ENCODE data around the gene PRKD1.
A peak's percentile ranks its signal among the peaks of the same experiment; 100 is the strongest.

PRKD1 gene

DNA sequence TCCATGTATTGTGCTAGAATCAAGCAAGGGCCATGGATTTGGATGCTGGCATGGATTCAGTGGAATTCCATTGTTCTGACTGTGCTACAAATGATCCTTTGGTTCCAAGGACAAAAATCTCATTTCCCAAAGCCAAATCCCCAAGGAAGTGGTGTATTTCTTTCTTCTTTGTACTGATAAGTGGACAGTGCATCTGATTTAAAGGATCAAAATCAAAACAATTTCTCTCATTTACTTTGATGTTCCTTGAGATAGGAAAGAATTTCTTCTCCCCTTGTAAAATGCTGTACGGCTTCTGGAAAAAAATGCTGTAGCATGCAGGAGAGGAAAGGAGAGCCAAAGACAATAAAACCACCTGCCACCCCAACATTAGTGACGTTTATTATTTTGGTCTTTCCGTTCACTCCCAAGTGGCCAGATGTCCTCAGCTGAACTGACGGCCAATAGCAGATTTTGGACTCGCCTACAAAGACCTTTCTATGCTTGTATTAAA is 185.7 kb downstream of the PRKD1 start:
- no peaks in the 10 kb centered on the region for H3K79me2 ChIP-seq (ENCODE audit: low read length)
- H3K36me3 ChIP-seq (replicated peaks; ENCODE audit: low read depth, low read length) = no peaks in the 10 kb centered on the region
- no peaks in the 10 kb centered on the region for H4K20me1 ChIP-seq (ENCODE audit: insufficient read depth, low read length)
- H3K4me1 ChIP-seq (ENCODE audit: low read length) = peaks cover 19% of the 10 kb centered on the region
- TF ChIP-seq, protein P1, sequence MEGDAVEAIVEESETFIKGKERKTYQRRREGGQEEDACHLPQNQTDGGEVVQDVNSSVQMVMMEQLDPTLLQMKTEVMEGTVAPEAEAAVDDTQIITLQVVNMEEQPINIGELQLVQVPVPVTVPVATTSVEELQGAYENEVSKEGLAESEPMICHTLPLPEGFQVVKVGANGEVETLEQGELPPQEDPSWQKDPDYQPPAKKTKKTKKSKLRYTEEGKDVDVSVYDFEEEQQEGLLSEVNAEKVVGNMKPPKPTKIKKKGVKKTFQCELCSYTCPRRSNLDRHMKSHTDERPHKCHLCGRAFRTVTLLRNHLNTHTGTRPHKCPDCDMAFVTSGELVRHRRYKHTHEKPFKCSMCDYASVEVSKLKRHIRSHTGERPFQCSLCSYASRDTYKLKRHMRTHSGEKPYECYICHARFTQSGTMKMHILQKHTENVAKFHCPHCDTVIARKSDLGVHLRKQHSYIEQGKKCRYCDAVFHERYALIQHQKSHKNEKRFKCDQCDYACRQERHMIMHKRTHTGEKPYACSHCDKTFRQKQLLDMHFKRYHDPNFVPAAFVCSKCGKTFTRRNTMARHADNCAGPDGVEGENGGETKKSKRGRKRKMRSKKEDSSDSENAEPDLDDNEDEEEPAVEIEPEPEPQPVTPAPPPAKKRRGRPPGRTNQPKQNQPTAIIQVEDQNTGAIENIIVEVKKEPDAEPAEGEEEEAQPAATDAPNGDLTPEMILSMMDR (IDR thresholded peaks at IDR 0.05; ENCODE audit: low read depth, low read length) = no peak
- TF ChIP-seq EZH2phosphoT487 (IDR thresholded peaks at IDR 0.05; ENCODE audit: low read depth) = no peak
- H3K27me3 ChIP-seq (ENCODE audit: low read depth, low read length) = no peaks in the 10 kb centered on the region
- H3K4me3 ChIP-seq (ENCODE audit: low read length) = no peak overlapping the region
- no peak overlapping the region for H3K9ac ChIP-seq (ENCODE audit: low read length)
- no peaks in the 10 kb centered on the region for H3K9me3 ChIP-seq (ENCODE audit: insufficient read depth, low read length)
- no peak overlapping the region for H2AFZ ChIP-seq (ENCODE audit: low read depth, low read length)
- H3K27ac ChIP-seq (ENCODE audit: low read length) = no peak overlapping the region
- no peak overlapping the region for H3K4me2 ChIP-seq (ENCODE audit: low read length)

GRCh38 chr14:29740491-29740890 is 187.2 kb downstream of the PRKD1 start:
- Histone ChIP-seq H3K36me3 (replicated peaks; ENCODE audit: low read depth, low read length) (no peaks in the 10 kb centered on the region), H3K9me3 (ENCODE audit: insufficient read depth, low read length) (no peaks in the 10 kb centered on the region), H3K27ac (ENCODE audit: low read length) (no peak overlapping the region), H3K79me2 (ENCODE audit: low read length) (no peaks in the 10 kb centered on the region), H4K20me1 (ENCODE audit: insufficient read depth, low read length) (no peaks in the 10 kb centered on the region), H3K9ac (ENCODE audit: low read length) (no peak overlapping the region), H2AFZ (ENCODE audit: low read depth, low read length) (no peak overlapping the region), H3K4me3 (ENCODE audit: low read length) (no peak overlapping the region), H3K4me2 (ENCODE audit: low read length) (no peak overlapping the region), H3K4me1 (ENCODE audit: low read length) (peaks cover 19% of the 10 kb centered on the region), H3K27me3 (ENCODE audit: low read depth, low read length) (no peaks in the 10 kb centered on the region)
- TF ChIP-seq, protein P1 (IDR thresholded peaks at IDR 0.05; ENCODE audit: low read depth, low read length) = no peak
- TF ChIP-seq EZH2phosphoT487 (IDR thresholded peaks at IDR 0.05; ENCODE audit: low read depth) = no peak

DNA sequence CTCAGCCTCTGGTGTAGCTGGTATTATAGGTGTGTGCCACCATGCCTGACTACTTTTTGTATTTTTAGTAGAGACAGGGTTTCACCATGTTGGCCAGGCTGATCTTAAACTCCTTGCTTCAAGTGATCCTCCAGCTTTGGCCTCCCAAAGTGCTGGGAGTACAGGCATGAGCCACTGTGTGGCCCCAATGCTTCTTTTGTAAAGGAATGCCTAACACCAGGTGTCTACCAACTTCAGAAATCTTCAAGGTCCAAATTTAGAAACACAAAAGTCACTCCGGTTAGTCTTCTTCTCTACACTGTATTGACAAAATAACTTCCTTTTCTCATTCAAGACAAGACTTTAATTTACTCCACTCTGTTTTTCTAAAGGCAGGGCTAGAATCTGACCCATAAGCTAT is 188.7 kb downstream of the PRKD1 start:
- Histone ChIP-seq H3K9ac (ENCODE audit: low read length) (no peak overlapping the region), H4K20me1 (ENCODE audit: insufficient read depth, low read length) (no peaks in the 10 kb centered on the region), H3K4me1 (ENCODE audit: low read length) (peaks cover 18% of the 10 kb centered on the region), H2AFZ (ENCODE audit: low read depth, low read length) (no peak overlapping the region), H3K4me2 (ENCODE audit: low read length) (no peak overlapping the region), H3K36me3 (replicated peaks; ENCODE audit: low read depth, low read length) (no peaks in the 10 kb centered on the region), H3K27ac (ENCODE audit: low read length) (no peak overlapping the region), H3K79me2 (ENCODE audit: low read length) (no peaks in the 10 kb centered on the region), H3K9me3 (ENCODE audit: insufficient read depth, low read length) (no peaks in the 10 kb centered on the region), H3K4me3 (ENCODE audit: low read length) (no peak overlapping the region), H3K27me3 (ENCODE audit: low read depth, low read length) (no peaks in the 10 kb centered on the region)
- no peak for TF ChIP-seq EZH2phosphoT487 (IDR thresholded peaks at IDR 0.05; ENCODE audit: low read depth)

- Histone ChIP-seq H3K79me2 (ENCODE audit: low read length) (no peaks in the 10 kb centered on the region), H4K20me1 (ENCODE audit: insufficient read depth, low read length) (no peaks in the 10 kb centered on the region), H3K9me3 (ENCODE audit: insufficient read depth, low read length) (no peaks in the 10 kb centered on the region), H3K27me3 (ENCODE audit: low read depth, low read length) (no peaks in the 10 kb centered on the region), H3K36me3 (replicated peaks; ENCODE audit: low read depth, low read length) (no peaks in the 10 kb centered on the region), H2AFZ (ENCODE audit: low read depth, low read length) (peak overlapping the region; percentile 71; the same call in 1 of the 2 replicates), H3K4me3 (ENCODE audit: low read length) (no peak overlapping the region), H3K9ac (ENCODE audit: low read length) (no peak overlapping the region), H3K4me1 (ENCODE audit: low read length) (peaks cover 12% of the 10 kb centered on the region), H3K27ac (ENCODE audit: low read length) (no peak overlapping the region), H3K4me2 (ENCODE audit: low read length) (peak overlapping the region; percentile 60)
- TF ChIP-seq EZH2phosphoT487 (IDR thresholded peaks at IDR 0.05; ENCODE audit: low read depth) = no peak
- TF ChIP-seq, protein P1 (IDR thresholded peaks at IDR 0.05; ENCODE audit: low read depth, low read length) = no peak
Measured at GRCh38 chr14:29738056-29738455, 189.6 kb downstream of the PRKD1 start.
